ENCODE measurements around the gene ZNF600. TPM values are rescaled to one million over a fixed set of nuclear protein-coding genes. Genes with fewer than 3 reads are reported as not detected.
"Not testable (repeated sequence)": the region's sequence is repeated elsewhere in the genome, so short reads cannot be mapped to it uniquely, and the experiment has no call there.

The ZNF600 gene
- total RNA-seq, 1 experiment from 2014 or later: 35.3 TPM

DNA sequence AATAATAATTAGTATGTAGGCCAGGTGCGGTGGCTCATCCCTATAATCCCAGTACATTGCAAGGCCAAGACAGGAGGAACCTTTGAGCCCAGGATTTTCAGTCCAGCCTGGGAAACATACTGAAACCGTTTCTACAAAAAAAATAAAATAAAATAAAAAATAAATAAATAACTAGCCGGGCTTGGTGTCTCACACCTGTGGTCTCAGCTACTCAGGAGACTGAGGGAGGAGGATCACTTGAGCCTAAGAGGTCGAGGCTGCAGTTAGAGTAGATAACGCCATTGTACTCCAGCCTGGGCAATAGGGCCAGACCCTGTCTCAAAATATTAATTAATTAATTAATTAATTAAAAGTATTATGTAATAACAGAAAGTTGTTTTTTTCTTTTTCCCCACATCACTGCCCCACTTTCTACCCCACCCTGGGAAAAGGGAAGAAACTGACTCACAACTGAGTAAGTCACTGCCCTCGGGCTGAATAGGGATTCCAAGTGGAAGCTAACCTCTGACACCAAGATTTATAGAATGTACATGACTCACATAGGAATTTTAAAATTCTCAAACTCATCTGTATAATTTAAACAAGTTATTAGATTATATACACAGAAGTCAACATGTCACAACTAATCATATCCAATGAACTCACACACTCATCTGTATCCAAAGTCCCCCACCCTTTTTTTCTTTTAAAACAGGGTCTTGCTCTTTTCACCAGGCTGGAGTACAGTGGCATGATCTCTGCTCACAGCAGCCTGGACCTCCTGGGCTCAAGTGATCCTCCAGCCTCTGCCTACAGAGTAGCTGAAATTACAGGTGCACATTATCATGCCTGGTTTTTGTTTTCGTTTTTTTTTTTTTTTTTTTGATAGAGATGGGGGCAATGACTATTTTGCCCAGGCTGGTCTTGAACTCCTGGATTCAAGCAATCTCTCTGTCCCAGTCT, 64.3 kb downstream of the ZNF600 start:
- Histone ChIP-seq H3K9me2 (replicated peaks; ENCODE audit: insufficient read depth, low read length) (no peaks in the 10 kb centered on the region), H4K20me1 (ENCODE audit: insufficient read depth, low read depth, low read length) (no peaks in the 10 kb centered on the region), H3K4me2 (ENCODE audit: low read depth, low read length, poor library complexity, severe bottlenecking) (no peak overlapping the region), H3K27ac (ENCODE audit: low read length) (no peak overlapping the region), H2AFZ (ENCODE audit: low read length) (no peak overlapping the region), H3K36me3 (ENCODE audit: insufficient read depth, low read length) (peaks cover 79% of the 10 kb centered on the region), H3K79me2 (ENCODE audit: low read length) (peaks cover 28% of the 10 kb centered on the region), H3K27me3 (ENCODE audit: low read length) (no peaks in the 10 kb centered on the region), H3K4me3 (ENCODE audit: low read length) (no peak overlapping the region), H3K9ac (ENCODE audit: low read length) (no peak overlapping the region), H3K4me1 (ENCODE audit: low read length) (no peaks in the 10 kb centered on the region), H3K9me3 (ENCODE audit: low read length) (peaks cover 18% of the 10 kb centered on the region)
- no peak for DNase-seq

DNA sequence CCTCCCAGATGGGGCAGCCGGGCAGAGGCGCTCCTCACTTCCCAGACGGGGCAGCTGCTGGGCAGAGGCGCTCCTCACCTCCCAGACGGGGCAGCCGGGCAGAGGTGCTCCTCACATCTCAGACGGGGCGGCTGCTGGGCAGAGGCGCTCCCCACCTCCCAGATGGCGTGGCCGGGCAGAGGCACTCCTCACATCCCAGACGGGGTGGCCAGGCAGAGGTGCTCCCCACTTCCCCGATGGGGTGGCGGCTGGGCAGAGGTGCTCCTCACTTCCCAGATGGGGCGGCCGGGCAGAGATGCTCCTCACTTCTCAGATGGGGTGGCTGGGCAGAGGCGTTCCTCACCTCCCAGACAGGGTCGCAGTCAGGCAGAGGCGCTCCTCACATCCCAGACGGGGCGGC, 66.0 kb downstream of the ZNF600 start:
- H3K27me3 ChIP-seq (ENCODE audit: low read length); H3K4me3 ChIP-seq (ENCODE audit: low read length); H3K9me2 ChIP-seq (replicated peaks; ENCODE audit: insufficient read depth, low read length); H3K9ac ChIP-seq (ENCODE audit: low read length); H3K4me1 ChIP-seq (ENCODE audit: low read length); DNase-seq; H4K20me1 ChIP-seq (ENCODE audit: insufficient read depth, low read depth, low read length); H3K27ac ChIP-seq (ENCODE audit: low read length); H2AFZ ChIP-seq (ENCODE audit: low read length); H3K4me2 ChIP-seq (ENCODE audit: low read depth, low read length, poor library complexity, severe bottlenecking): not testable (repeated sequence)
- peaks cover 20% of the 10 kb centered on the region for H3K79me2 ChIP-seq (ENCODE audit: low read length)
- peaks cover 73% of the 10 kb centered on the region for H3K36me3 ChIP-seq (ENCODE audit: insufficient read depth, low read length)
- peaks cover 16% of the 10 kb centered on the region; the same call in 1 of the 2 replicates for H3K9me3 ChIP-seq (ENCODE audit: low read length)

DNA sequence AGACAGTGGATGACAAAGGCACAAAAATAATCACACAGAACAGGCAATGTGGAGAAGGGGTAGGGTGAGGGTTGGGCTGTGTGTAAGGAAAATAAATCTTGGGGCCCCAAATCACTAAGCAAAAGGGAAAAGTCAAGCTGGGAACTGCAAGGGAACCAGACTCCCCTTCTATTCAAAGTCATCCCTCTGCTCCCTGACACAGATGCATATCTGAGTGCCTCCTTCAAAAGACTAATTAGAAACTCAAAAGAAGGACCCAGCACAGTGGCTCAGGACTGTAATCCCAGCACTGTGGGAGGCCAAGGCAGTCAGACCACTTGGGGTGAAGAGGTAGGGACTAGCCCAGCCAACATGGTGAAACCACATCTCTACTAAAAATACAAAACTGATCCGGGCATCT, 70.1 kb downstream of the ZNF600 start:
- Histone ChIP-seq H3K4me2 (ENCODE audit: low read depth, low read length, poor library complexity, severe bottlenecking) (no peak overlapping the region), H4K20me1 (ENCODE audit: insufficient read depth, low read depth, low read length) (no peaks in the 10 kb centered on the region), H3K9me3 (ENCODE audit: low read length) (peaks cover 10% of the 10 kb centered on the region; the same call in 1 of the 2 replicates), H3K27ac (ENCODE audit: low read length) (no peak overlapping the region), H3K27me3 (ENCODE audit: low read length) (no peaks in the 10 kb centered on the region), H3K4me1 (ENCODE audit: low read length) (no peaks in the 10 kb centered on the region), H3K36me3 (ENCODE audit: insufficient read depth, low read length) (peaks cover 72% of the 10 kb centered on the region), H2AFZ (ENCODE audit: low read length) (no peak overlapping the region), H3K9me2 (replicated peaks; ENCODE audit: insufficient read depth, low read length) (no peaks in the 10 kb centered on the region), H3K4me3 (ENCODE audit: low read length) (no peak overlapping the region), H3K9ac (ENCODE audit: low read length) (no peak overlapping the region), H3K79me2 (ENCODE audit: low read length) (peaks cover 7% of the 10 kb centered on the region; the same call in 1 of the 2 replicates)
- no peak for DNase-seq

DNA sequence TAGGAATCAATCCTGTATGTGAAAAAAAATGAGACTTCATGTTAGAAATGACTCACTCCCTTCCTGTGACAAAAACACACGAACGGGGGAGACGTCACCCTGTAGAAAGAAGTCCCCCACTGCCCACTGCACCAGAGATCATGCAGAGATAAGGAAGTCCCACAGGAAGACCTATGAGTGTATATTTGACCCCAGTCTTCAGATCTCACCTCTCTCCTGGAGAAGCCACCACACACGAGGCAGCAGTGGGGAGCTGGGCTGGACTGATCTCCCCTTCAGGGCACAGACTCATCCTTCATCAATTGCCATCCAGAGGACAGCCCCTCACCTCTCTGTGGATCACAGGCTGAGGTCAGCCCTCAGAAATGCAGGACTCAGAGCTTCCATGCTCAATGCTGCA, 70.7 kb downstream of the ZNF600 start:
- DNase-seq; H4K20me1 ChIP-seq (ENCODE audit: insufficient read depth, low read depth, low read length): not testable (repeated sequence)

DNA sequence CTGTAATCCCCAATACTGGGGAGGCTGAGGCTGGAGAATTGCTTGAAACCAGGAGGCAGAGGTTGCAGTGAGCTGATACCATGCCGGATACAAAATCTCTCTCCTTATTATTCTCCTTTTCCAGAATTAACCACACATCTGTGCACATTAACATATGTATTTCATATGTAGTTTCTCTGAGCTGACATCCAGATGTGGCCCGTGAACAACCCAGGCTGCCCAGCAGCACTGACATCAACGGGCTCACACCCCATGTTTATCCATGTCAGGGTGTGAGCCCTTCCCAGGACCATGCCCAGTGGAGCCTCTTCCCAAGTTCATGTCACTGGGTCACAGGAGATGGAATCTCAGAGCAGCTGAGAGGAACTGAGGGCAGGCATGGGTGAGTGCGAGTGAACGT, 71.3 kb downstream of the ZNF600 start:
- DNase-seq; H3K9ac ChIP-seq (ENCODE audit: low read length); H3K4me2 ChIP-seq (ENCODE audit: low read depth, low read length, poor library complexity, severe bottlenecking); H3K4me1 ChIP-seq (ENCODE audit: low read length); H2AFZ ChIP-seq (ENCODE audit: low read length); H3K27me3 ChIP-seq (ENCODE audit: low read length); H3K9me3 ChIP-seq (ENCODE audit: low read length); H3K4me3 ChIP-seq (ENCODE audit: low read length); H3K9me2 ChIP-seq (replicated peaks; ENCODE audit: insufficient read depth, low read length); H3K79me2 ChIP-seq (ENCODE audit: low read length); H4K20me1 ChIP-seq (ENCODE audit: insufficient read depth, low read depth, low read length); H3K27ac ChIP-seq (ENCODE audit: low read length): not testable (repeated sequence)
- peaks cover 72% of the 10 kb centered on the region for H3K36me3 ChIP-seq (ENCODE audit: insufficient read depth, low read length)

More for the DNA sequence above, 70.7 kb downstream of the ZNF600 start:
- not testable (repeated sequence) for H2AFZ ChIP-seq (ENCODE audit: low read length); H3K4me3 ChIP-seq (ENCODE audit: low read length); H3K27me3 ChIP-seq (ENCODE audit: low read length); H3K9ac ChIP-seq (ENCODE audit: low read length); H3K9me3 ChIP-seq (ENCODE audit: low read length); H3K27ac ChIP-seq (ENCODE audit: low read length); H3K4me1 ChIP-seq (ENCODE audit: low read length); H3K4me2 ChIP-seq (ENCODE audit: low read depth, low read length, poor library complexity, severe bottlenecking); H3K9me2 ChIP-seq (replicated peaks; ENCODE audit: insufficient read depth, low read length); H3K79me2 ChIP-seq (ENCODE audit: low read length)
- H3K36me3 ChIP-seq (ENCODE audit: insufficient read depth, low read length): peaks cover 72% of the 10 kb centered on the region

Other genes with a start within 250 kb of the ZNF600 start
- 24.0 and 43.8 TPM in 2 replicates for gene ZNF701, start 216.5 kb downstream of the ZNF600 start, total RNA-seq (2014; rRNA removed; shearing (Covaris generic); ENCODE audit: low replicate concordance)
- gene ZNF83, start 148.4 kb downstream of the ZNF600 start, total RNA-seq (2014; rRNA removed; shearing (Covaris generic); ENCODE audit: low replicate concordance): 95.9 and 115 TPM in 2 replicates
- gene ZNF611, start 51.7 kb downstream of the ZNF600 start, total RNA-seq (2014; rRNA removed; shearing (Covaris generic); ENCODE audit: low replicate concordance): 17.2 and 25.9 TPM in 2 replicates
- gene ZNF28, start 34.8 kb upstream of the ZNF600 start, total RNA-seq (2014; rRNA removed; shearing (Covaris generic); ENCODE audit: low replicate concordance): 36.2 and 66.7 TPM in 2 replicates
- gene ZNF468, start 70.8 kb upstream of the ZNF600 start, total RNA-seq (2014; rRNA removed; shearing (Covaris generic); ENCODE audit: low replicate concordance): 38.3 and 55.2 TPM in 2 replicates
- gene ZNF320, start 110.8 kb upstream of the ZNF600 start, total RNA-seq (2014; rRNA removed; shearing (Covaris generic); ENCODE audit: low replicate concordance): 18.9 and 23.7 TPM in 2 replicates
- 6.0 and 10.5 TPM in 2 replicates for gene ZNF888, start 136.6 kb upstream of the ZNF600 start, total RNA-seq (2014; rRNA removed; shearing (Covaris generic); ENCODE audit: low replicate concordance)
- gene ZNF816, start 176.1 kb upstream of the ZNF600 start, total RNA-seq (2014; rRNA removed; shearing (Covaris generic); ENCODE audit: low replicate concordance): 15.2 and 20.0 TPM in 2 replicates
- gene ERVV-1, start 227.1 kb upstream of the ZNF600 start, total RNA-seq (2014; rRNA removed; shearing (Covaris generic); ENCODE audit: low replicate concordance): 0.52 and 2.7 TPM in 2 replicates

All from Karpas-422 (cell line).